HepG2 (cell line): ENCODE results near the gene ASIC3.

Experiments
- PRPF4 ChIP-seq: fragments of 200-400 bp; formaldehyde crosslinking; IDR thresholded peaks from 2 replicates; pipeline ENCODE4 v1.6.1; 2016; ENCODE audit warnings: low read length, low read depth; ENCODE audit not compliant: poor library complexity, severe bottlenecking
- TF ChIP-seq, protein P1 (sequence below): IDR thresholded peaks from 2 replicates; pipeline ENCODE4 v1.6.1; 2012; ENCODE audit warnings: low read depth, low read length, improper control_type of control experiment

DNA sequence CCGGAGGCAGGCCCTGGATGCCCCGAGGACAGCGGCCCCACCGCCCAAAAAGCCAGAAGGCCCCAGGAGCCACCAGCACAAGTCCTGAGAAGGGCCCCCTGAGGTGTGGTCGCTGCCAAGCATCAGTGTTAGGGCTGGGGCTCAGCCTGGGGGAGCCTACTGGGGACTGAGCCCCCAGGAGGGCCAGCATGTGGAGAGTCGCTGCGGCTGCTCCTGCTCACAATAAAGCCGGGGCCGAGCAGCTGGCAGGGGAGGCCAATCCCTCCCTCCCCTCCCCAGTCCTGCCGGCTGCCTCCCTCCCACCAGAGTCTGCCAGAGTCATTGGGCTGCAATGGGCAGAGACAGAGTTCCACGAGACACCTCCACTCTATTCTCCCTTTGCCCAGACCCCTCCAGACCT, 3.1 kb upstream of the ASIC3 start:
- TF ChIP-seq PRPF4 = no peak
- TF ChIP-seq, protein P1, sequence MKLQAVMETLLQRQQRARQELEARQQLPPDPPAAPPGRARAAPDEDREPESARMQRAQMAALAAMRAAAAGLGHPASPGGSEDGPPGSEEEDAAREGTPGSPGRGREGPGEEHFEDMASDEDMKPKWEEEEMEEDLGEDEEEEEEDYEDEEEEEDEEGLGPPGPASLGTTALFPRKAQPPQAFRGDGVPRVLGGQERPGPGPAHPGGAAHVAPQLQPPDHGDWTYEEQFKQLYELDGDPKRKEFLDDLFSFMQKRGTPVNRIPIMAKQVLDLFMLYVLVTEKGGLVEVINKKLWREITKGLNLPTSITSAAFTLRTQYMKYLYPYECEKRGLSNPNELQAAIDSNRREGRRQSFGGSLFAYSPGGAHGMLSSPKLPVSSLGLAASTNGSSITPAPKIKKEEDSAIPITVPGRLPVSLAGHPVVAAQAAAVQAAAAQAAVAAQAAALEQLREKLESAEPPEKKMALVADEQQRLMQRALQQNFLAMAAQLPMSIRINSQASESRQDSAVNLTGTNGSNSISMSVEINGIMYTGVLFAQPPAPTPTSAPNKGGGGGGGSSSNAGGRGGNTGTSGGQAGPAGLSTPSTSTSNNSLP = no peak
